HG02610 (cell line): ENCODE measurements around the gene LRRC32.

ENCODE experiments used
- ATAC-seq: cut with Tn5 transposase; IDR thresholded peaks from one replicate; pipeline ENCODE4 v1.9.1; 2021; ENCODE audit warnings: mild to moderate bottlenecking, moderate library complexity; ENCODE audit not compliant: unreplicated experiment

Gene LRRC32

DNA sequence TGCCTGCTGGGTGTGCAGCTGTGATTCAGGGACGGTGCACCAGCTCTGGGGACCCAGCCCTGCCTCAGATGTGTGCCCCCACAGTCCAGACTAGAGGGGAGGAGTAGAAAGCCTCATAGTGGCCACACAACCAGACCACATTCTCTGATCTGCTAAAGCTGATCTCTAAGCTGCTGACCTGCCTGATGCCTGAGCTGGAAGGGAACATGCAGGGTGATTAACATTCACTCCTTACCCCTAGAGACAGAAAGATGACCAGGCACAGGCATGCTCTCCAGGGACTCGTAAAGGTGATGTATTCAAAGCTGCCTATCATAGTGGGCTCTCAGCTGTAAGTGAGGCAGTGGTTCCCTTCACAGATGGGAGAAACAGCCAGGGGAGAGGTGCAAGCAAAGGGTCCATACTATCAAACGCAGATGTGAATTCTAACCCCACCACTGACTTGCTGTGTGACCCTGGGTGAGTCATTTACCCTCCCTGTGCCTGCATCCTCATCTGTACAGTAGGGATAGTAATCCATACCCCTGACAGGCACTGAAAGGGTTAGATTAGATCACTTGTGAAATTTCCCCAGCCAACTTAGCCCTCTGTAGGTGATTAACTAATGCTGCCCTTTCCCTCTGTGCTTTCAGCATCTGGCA lies 29.0 kb upstream of the LRRC32 start:
- ATAC-seq, result no peak

DNA sequence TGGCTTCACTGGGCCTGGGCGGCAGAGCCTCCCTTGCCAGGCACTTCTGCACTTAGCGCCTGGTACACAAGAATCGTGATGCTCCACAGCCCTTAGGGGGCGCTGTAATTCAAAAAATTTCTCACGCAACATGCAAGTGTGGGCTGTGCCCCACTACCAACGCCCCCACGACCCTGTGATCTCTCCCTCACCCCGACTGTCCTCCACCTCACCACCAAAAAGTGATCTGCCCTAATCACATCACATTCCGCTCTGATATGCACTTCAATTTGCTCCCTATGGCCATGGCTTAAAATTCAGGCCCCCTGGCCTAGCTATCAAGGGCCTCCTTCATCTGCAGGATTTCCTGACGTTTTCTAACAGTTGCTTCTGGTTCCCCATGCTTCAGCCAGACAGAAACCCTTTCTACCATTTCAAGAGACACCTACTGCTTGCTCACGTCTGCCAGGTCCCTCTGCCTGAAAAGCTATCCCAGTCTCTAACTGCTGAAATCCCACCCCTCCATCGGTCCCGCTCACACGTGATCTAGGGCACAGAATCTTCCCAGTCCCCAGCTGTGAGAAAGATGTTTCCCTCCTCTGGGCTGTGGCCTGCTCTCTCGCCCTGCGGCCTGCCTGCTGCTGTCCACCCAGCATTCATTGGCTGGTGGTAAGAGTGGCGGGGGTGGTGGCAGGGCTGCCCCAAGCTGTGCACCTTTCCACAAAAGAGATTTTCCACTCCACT lies 27.9 kb upstream of the LRRC32 start:
- ATAC-seq, result no peak

DNA sequence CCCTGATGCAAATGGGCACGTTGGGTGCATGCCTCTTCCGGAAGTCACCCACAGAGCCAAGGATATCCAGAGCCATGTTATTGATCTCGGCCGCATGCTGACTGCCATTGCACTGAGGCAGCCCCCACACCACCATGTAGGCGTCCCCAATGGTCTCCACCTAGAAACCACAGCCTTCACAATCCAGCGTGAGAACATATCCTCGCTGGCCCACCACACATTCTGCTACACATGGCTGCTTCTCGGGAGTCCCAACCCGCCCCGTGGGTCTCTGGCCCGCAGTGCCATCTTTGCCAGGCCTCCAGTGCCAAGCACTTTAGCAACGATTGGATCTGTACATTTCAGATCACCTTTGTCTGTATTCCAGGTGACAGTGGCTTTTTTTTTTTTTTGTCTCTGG lies 26.2 kb upstream of the LRRC32 start:
- ATAC-seq, result no peak

DNA sequence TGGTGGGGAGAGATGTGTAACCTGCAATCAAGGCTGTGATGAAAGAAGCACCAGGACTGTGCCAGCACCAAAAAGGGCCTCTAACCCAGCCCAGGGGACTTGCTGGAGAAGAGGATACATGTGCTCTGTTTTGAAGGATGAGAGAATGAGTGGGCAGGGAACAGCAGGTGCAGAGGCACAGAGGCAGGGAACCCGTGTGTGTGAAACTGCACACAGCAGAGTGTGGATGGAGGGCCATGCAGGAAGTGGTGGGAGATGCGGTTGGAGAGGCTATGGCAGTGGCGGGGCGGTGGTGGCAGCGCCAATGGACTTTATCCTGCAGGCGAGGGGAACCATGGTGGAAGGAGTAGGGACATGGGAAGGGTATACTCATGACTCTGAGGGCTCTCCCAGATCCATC lies 25.2 kb upstream of the LRRC32 start:
- no peak for ATAC-seq

DNA sequence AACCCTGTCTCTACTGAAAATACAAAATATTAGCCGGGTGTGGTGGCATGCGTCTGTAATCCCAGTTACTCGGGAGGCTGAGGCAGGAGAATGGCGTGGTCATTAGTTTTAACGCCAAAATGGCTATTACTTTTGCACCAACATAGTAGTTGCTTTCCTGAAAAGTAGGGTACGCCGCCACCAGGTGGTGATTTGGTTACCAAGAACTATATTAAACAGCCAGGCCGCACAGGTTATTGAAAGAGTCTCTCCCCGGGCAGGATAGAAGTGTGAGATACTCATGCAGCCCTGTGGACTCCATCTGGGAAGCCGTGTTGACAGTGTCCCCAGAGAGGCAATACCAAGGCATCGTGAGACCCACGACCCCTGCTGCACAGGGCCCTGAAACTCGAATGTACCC lies 24.6 kb upstream of the LRRC32 start:
- no peak for ATAC-seq

DNA sequence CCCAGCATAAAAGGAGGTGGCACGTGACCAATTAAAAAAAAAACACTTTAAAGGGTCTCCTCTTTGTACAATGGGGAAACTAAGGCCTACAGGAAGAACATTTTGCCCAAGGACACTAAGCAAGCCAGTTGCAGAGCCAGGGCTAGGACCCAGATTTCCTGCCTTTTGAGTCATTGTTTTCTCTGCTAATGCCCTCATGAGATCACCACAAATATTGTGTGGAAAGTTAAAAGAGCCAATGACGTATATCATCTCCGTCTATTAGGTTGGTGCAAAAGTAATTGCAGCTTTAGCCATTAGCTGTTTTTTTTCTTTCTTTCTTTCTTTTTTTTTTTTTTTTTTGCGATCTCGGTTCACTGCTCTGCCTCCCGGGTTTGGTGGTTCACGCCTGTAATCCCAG lies 24.1 kb upstream of the LRRC32 start:
- ATAC-seq, result no peak

DNA sequence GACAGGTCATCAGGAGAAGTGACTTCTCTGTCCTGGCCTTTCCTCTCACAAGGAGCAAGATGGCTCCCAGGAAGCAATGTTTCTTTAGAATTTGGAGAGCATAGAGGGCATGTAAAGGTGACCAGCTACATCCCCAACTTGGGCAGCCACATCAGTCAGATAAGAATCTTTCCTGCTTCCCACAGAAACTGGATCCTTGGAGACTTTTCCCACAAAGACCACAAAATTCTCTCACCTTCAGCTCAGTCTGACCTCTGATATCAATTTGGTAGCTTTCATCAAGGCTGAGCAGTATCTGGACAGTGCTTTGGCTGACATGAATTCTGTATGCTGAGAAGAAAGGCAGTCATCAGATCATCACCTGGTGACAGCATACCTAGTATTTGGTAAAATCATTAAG lies 23.3 kb upstream of the LRRC32 start:
- no peak for ATAC-seq

DNA sequence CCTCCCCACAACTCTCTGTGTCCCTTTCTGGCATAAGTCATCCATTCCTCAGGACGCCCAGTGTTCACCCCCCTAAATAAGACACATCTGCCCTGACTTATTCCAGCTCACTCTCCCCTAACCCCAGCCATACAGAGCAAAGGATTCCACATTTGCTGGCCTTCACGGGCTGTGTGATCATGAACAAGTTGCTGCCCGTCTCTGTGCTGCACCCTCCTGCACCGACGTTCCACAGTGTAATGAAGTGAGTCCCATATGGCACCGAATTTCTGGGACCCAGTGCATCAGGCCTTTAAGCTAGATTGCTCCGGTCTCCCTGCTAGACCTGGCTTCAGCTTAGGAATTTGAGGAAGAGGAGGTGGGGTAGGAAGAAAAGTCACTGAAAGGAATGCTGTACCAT lies 22.4 kb upstream of the LRRC32 start:
- no peak for ATAC-seq

DNA sequence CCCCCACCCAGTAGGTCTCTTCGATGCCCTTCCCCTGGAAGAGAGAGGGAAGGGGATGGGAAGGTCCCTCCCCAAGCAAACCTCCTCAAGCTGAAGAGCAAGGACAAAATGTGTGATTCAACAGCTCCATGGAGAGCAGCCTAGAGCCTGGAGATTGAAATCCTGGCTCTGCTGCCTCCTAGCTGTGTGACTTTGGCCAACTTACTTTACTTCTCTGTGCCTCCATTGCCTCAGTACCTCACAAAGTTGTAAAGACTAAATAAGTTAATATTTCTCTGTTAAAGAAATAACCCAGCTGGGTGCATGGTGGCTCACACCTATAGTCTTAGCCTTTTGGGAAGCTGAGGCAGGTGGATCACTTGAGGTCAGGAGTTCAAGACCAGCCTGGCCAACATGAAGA lies 21.1 kb upstream of the LRRC32 start:
- no peak for ATAC-seq

DNA sequence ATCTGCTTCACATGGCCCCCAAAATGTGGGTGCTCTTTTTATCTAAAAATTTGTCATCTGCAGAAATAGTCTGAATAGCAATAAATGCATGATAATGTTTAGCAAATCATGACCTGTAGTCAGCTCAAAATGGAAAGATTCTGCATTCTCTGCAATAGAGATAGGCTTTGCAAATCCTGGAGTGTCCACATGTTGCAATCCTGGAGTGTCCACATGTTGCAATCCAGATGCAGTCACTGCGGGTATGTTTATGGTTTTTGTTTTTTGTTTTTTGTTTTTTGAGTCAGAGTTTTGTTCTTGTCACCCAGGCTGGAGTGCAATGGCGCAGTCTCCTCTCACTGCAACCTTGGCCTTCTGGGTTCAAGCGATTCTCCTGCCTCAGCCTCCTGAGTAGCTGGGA lies 20.2 kb upstream of the LRRC32 start:
- ATAC-seq, result no peak

DNA sequence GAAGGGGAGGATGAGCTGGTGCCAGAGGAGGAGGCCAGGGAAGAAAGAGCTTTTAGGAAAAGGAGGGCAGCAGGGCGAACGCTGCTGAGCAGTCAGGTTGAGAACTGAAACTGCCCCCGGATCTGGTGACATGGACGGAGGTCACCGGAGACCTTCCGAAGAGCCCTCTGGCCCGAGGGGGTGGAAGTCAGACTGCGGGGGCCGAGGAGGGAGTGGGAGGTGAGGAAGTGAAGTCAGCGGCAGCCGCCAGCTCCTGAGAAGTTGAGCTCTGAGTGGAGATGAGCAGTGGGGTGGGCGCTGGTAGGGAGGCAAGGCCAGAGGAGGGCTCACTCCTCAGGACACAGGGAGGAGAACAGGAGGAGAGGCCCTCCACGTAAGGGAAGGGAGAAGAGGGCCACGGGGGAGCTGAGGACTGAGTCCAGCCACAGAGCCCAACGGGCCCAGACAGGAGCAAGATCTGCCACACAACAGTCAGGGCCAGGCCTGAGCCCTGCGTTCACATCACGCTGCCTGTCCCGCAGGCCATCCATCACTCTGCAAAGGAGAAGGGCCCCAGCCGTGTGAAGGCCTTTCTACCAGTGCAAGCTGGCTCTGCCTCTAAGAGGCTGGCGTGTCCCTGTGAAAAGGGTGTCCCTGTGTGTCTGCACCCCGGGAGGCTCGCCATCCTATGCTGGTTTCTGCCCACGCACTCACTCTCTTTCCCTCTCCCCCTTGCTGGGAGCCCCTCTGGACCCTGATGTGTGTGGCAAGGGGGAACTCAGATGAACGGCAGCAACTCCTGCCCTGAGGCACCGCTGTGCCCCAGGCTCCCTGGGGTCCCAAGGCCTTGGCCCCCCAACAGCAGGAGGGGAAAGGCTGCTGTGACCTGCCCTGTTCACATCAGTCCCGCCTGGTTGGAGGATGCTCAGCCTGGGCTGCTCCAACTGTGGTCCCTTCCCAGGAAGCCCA lies 19.0 kb upstream of the LRRC32 start:
- ATAC-seq, result no peak

DNA sequence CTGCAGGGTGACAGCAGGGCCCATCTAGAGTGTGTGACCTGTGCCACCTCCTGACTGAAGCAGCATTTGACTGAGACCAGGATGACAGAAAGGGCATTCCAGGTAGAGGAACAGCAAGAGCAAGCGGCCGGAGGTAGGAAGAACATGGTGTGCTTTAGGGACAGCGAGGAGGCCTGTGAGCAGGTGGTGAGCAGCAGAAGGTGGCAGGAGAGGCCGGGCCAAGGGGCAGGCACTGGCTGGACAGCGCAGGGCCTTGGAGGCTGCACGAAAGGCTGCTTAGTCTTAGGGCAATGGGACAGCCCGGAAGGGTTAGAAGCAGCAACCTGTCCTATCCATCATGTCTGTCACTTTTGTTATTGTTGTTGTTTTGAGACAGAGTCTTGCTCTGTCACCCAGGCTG lies 17.6 kb upstream of the LRRC32 start:
- no peak for ATAC-seq

DNA sequence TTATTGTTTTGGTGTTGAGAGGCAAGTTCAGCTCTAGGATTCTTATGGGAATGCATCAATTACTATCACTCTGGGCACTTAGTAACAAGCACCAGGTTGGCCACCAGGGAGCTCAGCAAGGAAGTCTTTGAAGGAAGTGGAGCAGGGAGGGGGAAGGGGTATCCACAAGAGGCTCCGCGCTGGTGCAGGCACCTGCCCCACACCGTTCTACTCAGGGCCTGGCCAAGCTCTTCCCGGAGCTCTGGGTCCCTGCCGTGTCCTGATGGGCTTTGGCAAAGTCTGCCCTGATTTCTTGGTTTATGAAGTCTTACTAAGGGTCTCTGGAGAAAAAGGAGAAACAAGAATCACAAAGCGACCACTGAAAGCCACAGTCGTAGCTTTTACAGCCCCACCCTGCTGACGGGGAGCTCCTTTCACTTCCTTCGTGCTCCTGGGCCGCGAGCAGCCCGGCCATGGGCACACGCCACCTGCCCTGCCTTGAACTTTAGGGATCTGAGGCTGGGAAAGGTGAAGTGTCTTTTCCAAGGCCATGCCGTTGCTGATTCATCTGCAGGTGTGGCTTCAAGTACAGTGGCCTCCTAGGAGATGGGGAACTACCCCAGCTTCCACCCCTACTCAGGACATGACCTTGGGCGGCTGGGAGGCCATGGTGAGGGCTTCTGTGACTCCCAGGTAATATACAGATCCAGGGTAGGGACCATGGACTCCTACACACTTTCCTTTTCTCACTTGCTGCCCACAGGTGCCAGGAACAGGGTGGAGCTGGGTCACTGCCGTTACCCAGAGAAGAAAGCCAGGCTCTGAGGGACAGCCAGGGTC lies 15.9 kb upstream of the LRRC32 start:
- no peak for ATAC-seq

DNA sequence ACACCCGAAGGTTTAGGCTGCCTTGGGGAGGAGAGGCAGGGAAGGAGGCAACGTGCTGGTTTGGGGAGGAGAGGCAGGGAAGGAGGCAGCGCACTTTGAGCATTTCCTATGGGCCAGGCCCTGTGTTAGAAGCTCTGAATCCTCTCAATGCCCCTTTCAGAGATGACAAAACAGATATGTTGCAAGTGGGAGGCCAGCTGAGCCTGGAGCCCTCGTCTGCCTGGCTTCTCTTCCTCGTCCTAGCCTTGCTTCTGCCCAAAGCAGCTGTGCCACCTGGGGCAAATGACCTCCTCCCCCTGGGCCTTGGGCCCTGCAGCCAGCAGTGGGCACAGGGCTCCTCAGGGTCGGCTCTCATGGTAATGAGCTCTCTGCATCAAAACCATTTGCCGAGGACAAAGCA lies 15.3 kb upstream of the LRRC32 start:
- no peak for ATAC-seq

DNA sequence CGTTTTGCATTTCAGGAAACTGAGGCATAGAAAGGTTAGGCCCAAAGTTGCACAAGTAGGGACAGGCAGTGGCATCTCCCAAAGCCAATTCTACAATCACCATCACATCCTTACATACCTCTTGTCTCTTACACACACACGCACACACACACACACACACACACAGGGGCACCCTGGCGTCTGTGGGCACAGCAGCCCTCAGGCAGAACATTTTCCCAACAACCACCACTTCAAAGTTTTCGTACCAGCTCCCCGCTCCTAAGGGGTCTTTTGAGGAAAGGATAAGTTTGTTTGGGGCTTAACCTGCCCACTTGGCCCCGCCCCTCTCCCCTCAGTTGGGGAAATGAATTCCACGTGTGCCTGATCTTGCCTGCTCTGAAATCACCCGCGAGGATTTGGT lies 14.7 kb upstream of the LRRC32 start:
- no peak for ATAC-seq

DNA sequence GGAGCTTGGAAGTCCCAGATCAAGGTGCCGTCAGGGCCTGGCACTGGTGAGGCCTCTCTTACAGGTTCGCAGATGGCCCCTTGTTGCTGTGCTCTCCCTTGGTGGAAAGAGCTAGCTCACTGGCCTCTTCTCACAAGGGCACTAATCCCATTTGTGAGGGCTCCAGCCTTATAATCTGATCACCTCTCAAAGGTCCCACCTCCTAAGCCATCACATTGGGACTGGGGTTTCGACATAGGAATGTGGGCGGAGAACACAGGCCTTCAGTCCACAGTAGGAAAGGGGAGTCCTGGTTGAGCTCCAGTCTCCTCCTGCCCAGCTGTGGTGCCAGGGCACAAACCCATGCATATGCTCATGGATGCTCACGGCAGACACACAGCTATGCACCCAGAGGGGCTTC lies 14.0 kb upstream of the LRRC32 start:
- no peak for ATAC-seq

DNA sequence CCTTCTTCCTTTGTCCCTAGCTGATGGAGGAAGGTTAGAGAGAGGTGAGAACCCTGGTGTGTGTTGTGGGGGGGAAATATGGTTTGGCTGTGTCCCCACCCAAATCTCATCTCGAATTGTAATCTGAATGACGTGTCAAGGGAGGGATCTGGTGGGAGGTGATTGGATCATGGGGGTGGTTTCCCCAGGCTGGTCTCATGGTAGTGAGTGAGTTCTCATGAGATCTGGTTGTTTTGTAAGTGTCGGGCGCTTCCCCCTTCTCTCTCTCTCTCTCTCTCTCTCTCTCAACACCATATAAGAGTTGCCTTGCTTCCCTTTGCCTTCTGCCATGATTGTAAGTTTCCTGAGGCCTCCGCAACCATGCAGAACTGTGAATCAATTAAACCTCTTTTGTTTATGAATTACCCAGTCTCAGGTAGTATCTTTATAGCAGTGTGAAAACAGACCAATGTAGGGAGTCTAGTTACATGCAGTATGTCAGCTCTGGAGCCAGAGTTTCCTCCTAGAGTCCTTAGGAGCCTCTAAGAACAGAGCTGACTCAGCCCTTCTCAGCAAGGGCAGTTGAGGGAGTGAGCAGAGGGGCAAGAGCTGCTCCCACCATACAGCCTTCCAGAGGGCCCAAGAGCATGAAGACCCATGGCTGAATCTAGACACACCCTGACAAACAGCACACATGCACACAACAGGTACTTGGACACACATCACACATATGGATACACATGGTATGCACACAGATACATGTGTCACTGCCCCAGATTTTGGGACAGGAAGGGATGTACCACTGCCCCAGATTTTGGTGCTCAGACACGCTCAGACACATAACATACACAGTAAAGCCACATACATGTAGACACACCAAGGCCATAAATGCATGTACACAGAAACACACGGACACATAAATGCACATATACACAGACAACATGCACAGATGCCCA lies 12.9 kb upstream of the LRRC32 start:
- no peak for ATAC-seq

DNA sequence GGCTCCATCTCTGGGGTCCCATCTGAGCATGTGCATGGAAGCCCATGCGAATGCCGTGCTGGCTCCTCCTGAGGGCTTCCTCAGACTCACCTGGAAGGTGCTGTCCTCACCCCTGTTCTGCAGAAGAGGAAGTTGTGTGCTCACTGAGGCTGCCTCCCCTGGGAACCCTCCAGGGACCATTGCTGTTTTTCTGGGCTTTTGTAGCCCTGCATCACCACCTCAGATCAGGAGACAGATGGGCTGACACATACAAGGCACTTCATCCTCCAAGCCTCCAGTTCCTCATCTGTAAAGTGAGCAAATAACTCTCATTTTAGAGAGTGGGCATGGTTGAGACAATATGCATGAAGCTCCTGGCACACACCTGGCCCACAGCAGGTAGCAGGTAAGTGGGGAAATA lies 12.1 kb upstream of the LRRC32 start:
- ATAC-seq, result no peak

DNA sequence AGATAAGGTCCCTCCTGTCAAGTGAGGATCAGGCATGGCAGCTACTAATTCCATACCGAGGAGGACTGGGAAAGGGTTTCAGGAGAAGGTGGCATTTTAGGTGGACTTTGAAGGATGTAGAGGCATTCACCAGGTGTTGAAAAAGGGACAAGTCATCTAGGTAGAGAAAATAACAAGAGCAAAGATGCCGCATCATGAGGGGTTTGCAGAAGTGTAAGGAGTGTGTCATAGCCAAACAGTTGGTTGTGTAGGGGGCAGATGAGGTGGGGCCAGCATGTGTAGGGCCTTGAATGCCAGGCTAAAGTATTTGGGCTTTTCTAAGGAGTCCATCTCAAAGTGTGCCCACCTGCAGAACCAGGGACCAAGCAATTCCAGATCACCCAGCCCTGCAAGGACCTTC lies 11.6 kb upstream of the LRRC32 start:
- ATAC-seq, result no peak
